Keratinocyte (primary cell): ENCODE data around the gene KREMEN1.

Source experiments
- EZH2 ChIP-seq: IDR thresholded peaks from one replicate; pipeline ENCODE4 v1.6.1; 2012; ENCODE audit warnings: inconsistent platforms, mild to moderate bottlenecking, low read length, moderate library complexity
- TF ChIP-seq, protein P1 (sequence below), 3 experiments: IDR thresholded peaks in 1 of 3; conservative IDR thresholded peaks in 1 of 3; optimal IDR thresholded peaks in 1 of 3; 2 replicates in 2 of 3; 3 replicates in 1 of 3; pipeline versions ENCODE3 to v1.5.1; 2011; ENCODE audit warnings: low read length in 3 of 3, mild to moderate bottlenecking in 3 of 3, moderate library complexity in 2 of 3, control low read depth in 1 of 3, inconsistent platforms in 1 of 3; ENCODE audit not compliant: insufficient read depth in 2 of 3; ENCODE audit errors: extremely low read depth in 1 of 3

DNA sequence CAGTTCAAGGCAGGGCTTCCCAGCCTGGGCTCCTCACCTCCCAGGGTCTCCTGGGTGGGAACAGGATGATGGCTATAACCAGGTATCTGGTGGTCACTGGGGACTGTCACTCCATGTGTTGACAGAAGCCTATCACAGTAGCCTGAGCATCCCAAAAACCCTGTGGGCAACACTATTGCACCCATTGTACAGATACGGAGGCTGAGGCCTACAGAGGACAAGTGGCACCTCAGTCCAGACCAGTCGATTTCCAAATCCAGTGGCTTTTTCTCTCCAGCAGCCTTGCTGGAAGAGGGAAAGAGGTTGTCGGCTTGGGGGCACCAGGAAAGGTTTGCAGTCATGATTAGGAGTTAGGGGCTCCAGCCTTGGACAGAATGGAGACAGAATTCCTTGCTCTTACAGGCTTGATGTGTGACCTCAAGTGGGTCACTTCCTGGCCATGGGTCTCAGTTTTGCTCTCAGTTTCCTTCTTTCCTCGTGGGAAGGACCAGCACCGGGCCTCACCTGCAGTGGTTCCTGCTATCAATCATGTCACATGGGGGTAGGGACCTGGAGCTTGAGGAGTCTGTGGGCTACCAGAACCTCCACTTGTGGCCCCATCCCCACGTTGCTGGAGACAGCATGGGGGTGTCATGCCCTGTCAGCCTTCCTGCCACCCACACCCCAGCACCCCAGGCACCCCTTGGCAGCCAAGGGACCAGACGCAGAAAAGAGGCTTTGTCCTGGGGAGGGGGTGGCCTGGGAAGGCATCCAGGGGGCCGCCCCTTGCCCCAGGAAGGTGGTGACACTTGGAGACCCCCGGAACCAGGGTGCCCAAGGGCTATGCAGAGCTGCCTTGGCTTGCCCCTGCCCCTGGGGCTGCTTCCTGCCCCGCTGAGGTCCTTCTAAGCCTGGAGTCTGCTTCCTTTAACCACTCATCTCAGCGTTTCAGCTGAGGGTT, 135.0 kb downstream of the KREMEN1 start:
- TF ChIP-seq, protein P1, sequence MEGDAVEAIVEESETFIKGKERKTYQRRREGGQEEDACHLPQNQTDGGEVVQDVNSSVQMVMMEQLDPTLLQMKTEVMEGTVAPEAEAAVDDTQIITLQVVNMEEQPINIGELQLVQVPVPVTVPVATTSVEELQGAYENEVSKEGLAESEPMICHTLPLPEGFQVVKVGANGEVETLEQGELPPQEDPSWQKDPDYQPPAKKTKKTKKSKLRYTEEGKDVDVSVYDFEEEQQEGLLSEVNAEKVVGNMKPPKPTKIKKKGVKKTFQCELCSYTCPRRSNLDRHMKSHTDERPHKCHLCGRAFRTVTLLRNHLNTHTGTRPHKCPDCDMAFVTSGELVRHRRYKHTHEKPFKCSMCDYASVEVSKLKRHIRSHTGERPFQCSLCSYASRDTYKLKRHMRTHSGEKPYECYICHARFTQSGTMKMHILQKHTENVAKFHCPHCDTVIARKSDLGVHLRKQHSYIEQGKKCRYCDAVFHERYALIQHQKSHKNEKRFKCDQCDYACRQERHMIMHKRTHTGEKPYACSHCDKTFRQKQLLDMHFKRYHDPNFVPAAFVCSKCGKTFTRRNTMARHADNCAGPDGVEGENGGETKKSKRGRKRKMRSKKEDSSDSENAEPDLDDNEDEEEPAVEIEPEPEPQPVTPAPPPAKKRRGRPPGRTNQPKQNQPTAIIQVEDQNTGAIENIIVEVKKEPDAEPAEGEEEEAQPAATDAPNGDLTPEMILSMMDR (optimal IDR thresholded peaks at IDR 0.05 in 1 of 3, IDR thresholded peaks at IDR 0.05 in 1 of 3, conservative IDR thresholded peaks at IDR 0.05 in 1 of 3; ENCODE audit: extremely low read depth in 1 of 3, insufficient read depth in 2 of 3, low read length in 3 of 3) = no peak
- TF ChIP-seq EZH2 = no peak
